GM23248 (cell line): ENCODE results near the gene SMCHD1.

Source experiments
- EZH2 ChIP-seq: fragments of 200-600 bp; sonication (generic); IDR thresholded peaks from 2 replicates; pipeline ENCODE4 v1.6.1; 2018; ENCODE audit warnings: antibody characterized with exemption, mild to moderate bottlenecking; ENCODE audit not compliant: insufficient read depth, poor library complexity, severe bottlenecking
- EZH2phosphoT487 ChIP-seq: fragments of 200-600 bp; sonication (generic); IDR thresholded peaks from 2 replicates; pipeline ENCODE4 v1.6.1; 2018; ENCODE audit warnings: antibody characterized with exemption, moderate library complexity, mild to moderate bottlenecking, low read depth; ENCODE audit not compliant: insufficient read depth

- no peak for TF ChIP-seq EZH2phosphoT487
- TF ChIP-seq EZH2: no peak
Observed at GRCh38 chr18:2636126-2636631, 19.3 kb upstream of the SMCHD1 start.
